Measurements from ENCODE around the gene TEAD1. TPM values are rescaled to one million over a fixed set of nuclear protein-coding genes. Genes with fewer than 3 reads are reported as not detected.

TEAD1 gene
- total RNA-seq, 1 experiment from 2014 or later = not detected

DNA sequence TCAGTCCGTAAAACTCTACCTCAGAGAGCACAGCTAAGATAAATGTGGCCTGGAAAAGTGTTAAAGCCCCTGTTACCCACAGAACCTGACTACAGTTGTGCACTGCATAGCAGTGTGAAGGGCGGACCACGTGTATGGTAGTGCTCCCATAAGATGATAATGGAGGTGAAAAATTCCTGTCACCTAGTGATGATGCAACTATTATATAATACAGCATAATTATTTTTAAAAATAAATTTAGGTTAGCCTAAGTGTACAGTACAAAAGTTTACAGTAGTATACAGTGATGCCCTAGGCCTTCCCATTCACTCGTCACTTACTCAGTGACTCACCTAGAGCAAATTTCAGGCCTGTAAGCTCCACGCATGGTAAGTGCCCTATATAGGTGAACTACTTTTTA is 258.3 kb downstream of the TEAD1 start:
- Histone ChIP-seq H3K36me3 (ENCODE audit: insufficient read depth, low read length) (no peaks in the 10 kb centered on the region), H3K27ac (ENCODE audit: low read length) (no peak overlapping the region), H3K4me1 (ENCODE audit: low read length) (no peaks in the 10 kb centered on the region), H3K4me2 (ENCODE audit: low read depth, low read length, poor library complexity, severe bottlenecking) (no peak overlapping the region), H3K9ac (ENCODE audit: low read length) (no peak overlapping the region), H3K79me2 (ENCODE audit: low read length) (no peaks in the 10 kb centered on the region), H3K27me3 (ENCODE audit: low read length) (no peaks in the 10 kb centered on the region), H4K20me1 (ENCODE audit: insufficient read depth, low read depth, low read length) (no peaks in the 10 kb centered on the region), H3K9me3 (ENCODE audit: low read length) (no peaks in the 10 kb centered on the region), H2AFZ (ENCODE audit: low read length) (no peak overlapping the region), H3K9me2 (replicated peaks; ENCODE audit: insufficient read depth, low read length) (no peaks in the 10 kb centered on the region), H3K4me3 (ENCODE audit: low read length) (no peak overlapping the region)
- no peak for DNase-seq

DNA sequence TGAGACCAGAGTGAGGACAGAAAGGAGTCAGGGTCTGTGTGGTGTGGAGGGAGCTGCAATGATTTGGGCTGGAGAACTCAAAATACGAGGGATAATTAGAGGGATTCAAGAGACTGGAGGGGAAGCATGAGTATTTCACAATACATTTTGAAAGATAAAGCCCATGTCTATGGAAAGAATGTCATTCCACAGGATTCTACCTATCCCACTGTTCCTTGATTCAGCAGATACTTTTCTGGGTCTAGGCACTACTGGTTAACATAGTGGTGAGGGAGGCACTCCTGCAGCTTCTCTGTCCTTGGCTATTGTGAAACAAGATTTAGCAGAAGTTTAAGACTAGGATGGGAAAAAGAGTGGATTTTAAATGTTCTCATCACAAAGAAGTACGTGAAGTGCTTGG is 262.0 kb downstream of the TEAD1 start:
- Histone ChIP-seq H3K36me3 (ENCODE audit: insufficient read depth, low read length) (no peaks in the 10 kb centered on the region), H3K4me1 (ENCODE audit: low read length) (no peaks in the 10 kb centered on the region), H3K9me2 (replicated peaks; ENCODE audit: insufficient read depth, low read length) (no peaks in the 10 kb centered on the region), H3K27ac (ENCODE audit: low read length) (no peak overlapping the region), H3K4me2 (ENCODE audit: low read depth, low read length, poor library complexity, severe bottlenecking) (no peak overlapping the region), H2AFZ (ENCODE audit: low read length) (no peak overlapping the region), H4K20me1 (ENCODE audit: insufficient read depth, low read depth, low read length) (no peaks in the 10 kb centered on the region), H3K27me3 (ENCODE audit: low read length) (no peaks in the 10 kb centered on the region), H3K9me3 (ENCODE audit: low read length) (no peaks in the 10 kb centered on the region), H3K9ac (ENCODE audit: low read length) (no peak overlapping the region), H3K4me3 (ENCODE audit: low read length) (no peak overlapping the region), H3K79me2 (ENCODE audit: low read length) (no peaks in the 10 kb centered on the region)
- no peak for DNase-seq

DNA sequence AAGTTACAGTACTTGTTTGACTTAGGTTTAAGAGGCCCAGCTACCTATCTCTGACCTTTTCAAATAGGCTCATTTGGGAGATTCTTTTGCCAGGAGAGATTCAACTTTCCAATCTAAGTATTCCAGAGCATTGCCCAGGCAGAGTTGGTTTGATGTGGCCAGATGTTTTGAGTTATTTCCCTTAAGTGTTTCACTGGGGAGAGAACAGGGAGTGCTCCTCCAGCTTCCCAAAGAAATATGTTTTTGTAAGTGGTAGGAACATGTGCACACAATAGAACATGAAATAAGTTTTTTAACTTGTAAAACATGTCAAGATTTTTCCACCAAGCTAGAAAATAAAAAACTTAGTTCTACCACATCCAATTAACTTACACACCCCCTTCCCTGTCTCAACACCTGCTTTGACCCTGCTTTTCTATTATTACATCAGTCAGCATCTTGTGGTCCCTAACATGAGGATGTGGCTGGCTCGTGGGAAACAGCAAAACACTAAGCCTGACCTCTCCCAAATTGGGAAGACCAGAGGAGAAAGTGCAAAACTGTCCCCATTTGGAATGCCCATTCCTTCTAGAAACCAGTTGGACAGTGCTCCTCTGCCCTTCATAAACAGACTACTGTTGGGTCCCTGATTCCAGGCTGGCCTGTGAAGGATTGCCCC is 264.5 kb downstream of the TEAD1 start:
- no peak for DNase-seq
- no peaks in the 10 kb centered on the region for H3K9me2 ChIP-seq (replicated peaks; ENCODE audit: insufficient read depth, low read length)
- H2AFZ ChIP-seq (ENCODE audit: low read length) = no peak overlapping the region
- H3K27ac ChIP-seq (ENCODE audit: low read length) = no peak overlapping the region
- no peaks in the 10 kb centered on the region for H3K79me2 ChIP-seq (ENCODE audit: low read length)
- H3K9ac ChIP-seq (ENCODE audit: low read length) = no peak overlapping the region
- no peaks in the 10 kb centered on the region for H3K36me3 ChIP-seq (ENCODE audit: insufficient read depth, low read length)
- H4K20me1 ChIP-seq (ENCODE audit: insufficient read depth, low read depth, low read length) = no peaks in the 10 kb centered on the region
- H3K9me3 ChIP-seq (ENCODE audit: low read length) = no peaks in the 10 kb centered on the region
- no peak overlapping the region for H3K4me3 ChIP-seq (ENCODE audit: low read length)
- H3K27me3 ChIP-seq (ENCODE audit: low read length) = no peaks in the 10 kb centered on the region
- no peaks in the 10 kb centered on the region for H3K4me1 ChIP-seq (ENCODE audit: low read length)
- no peak overlapping the region for H3K4me2 ChIP-seq (ENCODE audit: low read depth, low read length, poor library complexity, severe bottlenecking)

DNA sequence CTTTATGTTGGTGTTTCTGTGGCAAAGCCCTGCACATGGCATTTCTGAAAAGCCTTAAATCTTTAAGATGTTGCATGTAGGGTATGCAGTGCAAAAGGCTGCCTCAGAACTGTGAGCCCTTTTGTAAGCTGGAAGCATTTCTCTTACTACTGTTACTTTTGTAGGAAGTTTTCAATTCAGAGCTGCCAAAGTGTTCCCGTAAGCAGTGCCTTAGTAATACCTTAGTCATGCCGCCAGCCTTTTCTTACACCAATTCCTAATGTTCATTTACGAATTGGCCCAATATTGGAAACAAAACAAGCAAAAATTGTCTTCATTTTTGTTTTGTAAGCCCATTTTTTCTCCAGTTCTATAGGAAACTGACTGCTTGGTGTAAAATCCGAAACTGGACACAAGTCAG is 267.4 kb downstream of the TEAD1 start:
- H4K20me1 ChIP-seq (ENCODE audit: insufficient read depth, low read depth, low read length) = no peaks in the 10 kb centered on the region
- H2AFZ ChIP-seq (ENCODE audit: low read length) = no peak overlapping the region
- H3K27me3 ChIP-seq (ENCODE audit: low read length) = no peaks in the 10 kb centered on the region

DNA sequence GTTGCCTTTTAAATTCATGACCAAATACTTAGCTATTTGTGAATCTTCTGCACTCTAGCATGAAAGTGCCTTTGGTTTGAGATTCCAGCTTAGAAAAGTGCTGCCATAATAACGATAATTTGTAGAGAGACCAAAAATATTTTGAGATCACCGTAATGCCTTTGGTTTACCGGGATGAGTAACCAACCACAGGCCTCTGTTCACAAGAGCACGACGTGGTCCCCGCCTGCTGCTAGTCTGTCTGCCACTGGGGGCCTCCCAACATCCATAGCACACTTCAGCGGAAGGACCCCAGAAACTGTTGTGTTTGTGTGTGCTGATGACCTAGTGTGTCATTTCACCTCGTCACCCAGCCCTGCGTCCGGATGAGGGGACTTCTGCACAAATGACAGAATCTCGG is 267.9 kb downstream of the TEAD1 start:
- H3K4me3 ChIP-seq (ENCODE audit: low read length) = no peak overlapping the region
- no peaks in the 10 kb centered on the region for H3K79me2 ChIP-seq (ENCODE audit: low read length)
- no peak overlapping the region for H2AFZ ChIP-seq (ENCODE audit: low read length)

More for the DNA sequence above, 267.4 kb downstream of the TEAD1 start:
- Histone ChIP-seq H3K9me3 (ENCODE audit: low read length) (no peaks in the 10 kb centered on the region), H3K79me2 (ENCODE audit: low read length) (no peaks in the 10 kb centered on the region), H3K9me2 (replicated peaks; ENCODE audit: insufficient read depth, low read length) (no peaks in the 10 kb centered on the region), H3K4me3 (ENCODE audit: low read length) (no peak overlapping the region), H3K36me3 (ENCODE audit: insufficient read depth, low read length) (no peaks in the 10 kb centered on the region), H3K27ac (ENCODE audit: low read length) (no peak overlapping the region), H3K4me1 (ENCODE audit: low read length) (no peaks in the 10 kb centered on the region), H3K4me2 (ENCODE audit: low read depth, low read length, poor library complexity, severe bottlenecking) (no peak overlapping the region), H3K9ac (ENCODE audit: low read length) (no peak overlapping the region)
- no peak for DNase-seq

DNA sequence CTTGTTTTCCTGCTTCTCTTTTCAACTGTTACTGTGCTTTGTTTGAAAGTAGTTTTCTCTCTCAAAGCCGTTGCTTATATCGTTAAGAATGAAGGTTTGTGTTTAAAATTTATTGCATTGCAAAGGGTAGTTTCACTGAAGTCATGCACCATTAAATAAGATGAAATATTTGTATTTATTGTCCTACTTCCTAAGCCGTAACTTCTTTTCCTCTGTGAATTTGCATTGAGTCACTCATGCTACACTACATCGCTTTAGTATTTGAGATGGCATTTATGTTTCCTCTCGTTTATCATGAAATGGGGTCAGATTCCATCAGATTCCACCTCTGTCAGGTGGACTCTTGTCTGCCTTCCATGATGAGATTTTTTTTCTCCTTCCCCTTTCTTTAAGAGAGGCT is 269.1 kb downstream of the TEAD1 start:
- H2AFZ ChIP-seq (ENCODE audit: low read length) = no peak overlapping the region
- no peaks in the 10 kb centered on the region for H3K79me2 ChIP-seq (ENCODE audit: low read length)
- H3K9ac ChIP-seq (ENCODE audit: low read length) = no peak overlapping the region
- no peak overlapping the region for H3K4me2 ChIP-seq (ENCODE audit: low read depth, low read length, poor library complexity, severe bottlenecking)
- no peaks in the 10 kb centered on the region for H3K36me3 ChIP-seq (ENCODE audit: insufficient read depth, low read length)
- no peaks in the 10 kb centered on the region for H3K4me1 ChIP-seq (ENCODE audit: low read length)
- H4K20me1 ChIP-seq (ENCODE audit: insufficient read depth, low read depth, low read length) = no peaks in the 10 kb centered on the region
- H3K27me3 ChIP-seq (ENCODE audit: low read length) = no peaks in the 10 kb centered on the region
- H3K27ac ChIP-seq (ENCODE audit: low read length) = no peak overlapping the region
- DNase-seq = no peak
- H3K9me3 ChIP-seq (ENCODE audit: low read length) = no peaks in the 10 kb centered on the region
- no peaks in the 10 kb centered on the region for H3K9me2 ChIP-seq (replicated peaks; ENCODE audit: insufficient read depth, low read length)
- no peak overlapping the region for H3K4me3 ChIP-seq (ENCODE audit: low read length)

More for the DNA sequence above, 267.9 kb downstream of the TEAD1 start:
- no peaks in the 10 kb centered on the region for H3K9me2 ChIP-seq (replicated peaks; ENCODE audit: insufficient read depth, low read length)
- H4K20me1 ChIP-seq (ENCODE audit: insufficient read depth, low read depth, low read length) = no peaks in the 10 kb centered on the region
- DNase-seq = no peak
- no peak overlapping the region for H3K4me2 ChIP-seq (ENCODE audit: low read depth, low read length, poor library complexity, severe bottlenecking)
- H3K27me3 ChIP-seq (ENCODE audit: low read length) = no peaks in the 10 kb centered on the region
- H3K9me3 ChIP-seq (ENCODE audit: low read length) = no peaks in the 10 kb centered on the region
- no peaks in the 10 kb centered on the region for H3K4me1 ChIP-seq (ENCODE audit: low read length)
- no peak overlapping the region for H3K27ac ChIP-seq (ENCODE audit: low read length)
- H3K9ac ChIP-seq (ENCODE audit: low read length) = no peak overlapping the region
- no peaks in the 10 kb centered on the region for H3K36me3 ChIP-seq (ENCODE audit: insufficient read depth, low read length)

DNA sequence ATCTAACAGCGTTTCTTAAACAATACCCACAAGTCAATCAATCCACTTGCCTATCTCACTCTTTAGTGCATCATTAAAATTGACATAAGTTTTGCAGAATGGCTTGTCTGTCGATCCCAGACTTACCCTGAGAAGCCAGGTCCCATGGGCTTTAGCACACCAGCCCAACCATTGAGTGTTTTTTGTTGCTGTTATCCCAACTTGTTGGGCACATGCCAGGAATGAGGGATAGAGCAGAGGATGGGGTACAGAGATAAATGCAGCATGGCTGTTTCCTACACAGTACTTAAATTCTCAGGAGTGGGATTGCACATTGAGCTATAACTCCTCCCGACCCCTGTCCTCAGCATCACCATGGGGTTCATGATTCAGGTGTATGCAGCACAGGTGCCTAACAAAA is 270.7 kb downstream of the TEAD1 start:
- Histone ChIP-seq H3K27me3 (ENCODE audit: low read length) (no peaks in the 10 kb centered on the region), H3K9ac (ENCODE audit: low read length) (no peak overlapping the region), H3K4me2 (ENCODE audit: low read depth, low read length, poor library complexity, severe bottlenecking) (no peak overlapping the region), H3K9me3 (ENCODE audit: low read length) (no peaks in the 10 kb centered on the region), H3K27ac (ENCODE audit: low read length) (no peak overlapping the region), H3K9me2 (replicated peaks; ENCODE audit: insufficient read depth, low read length) (no peaks in the 10 kb centered on the region), H3K4me3 (ENCODE audit: low read length) (no peak overlapping the region), H2AFZ (ENCODE audit: low read length) (no peak overlapping the region), H3K79me2 (ENCODE audit: low read length) (no peaks in the 10 kb centered on the region), H3K36me3 (ENCODE audit: insufficient read depth, low read length) (no peaks in the 10 kb centered on the region), H4K20me1 (ENCODE audit: insufficient read depth, low read depth, low read length) (no peaks in the 10 kb centered on the region), H3K4me1 (ENCODE audit: low read length) (no peaks in the 10 kb centered on the region)
- DNase-seq = no peak

DNA sequence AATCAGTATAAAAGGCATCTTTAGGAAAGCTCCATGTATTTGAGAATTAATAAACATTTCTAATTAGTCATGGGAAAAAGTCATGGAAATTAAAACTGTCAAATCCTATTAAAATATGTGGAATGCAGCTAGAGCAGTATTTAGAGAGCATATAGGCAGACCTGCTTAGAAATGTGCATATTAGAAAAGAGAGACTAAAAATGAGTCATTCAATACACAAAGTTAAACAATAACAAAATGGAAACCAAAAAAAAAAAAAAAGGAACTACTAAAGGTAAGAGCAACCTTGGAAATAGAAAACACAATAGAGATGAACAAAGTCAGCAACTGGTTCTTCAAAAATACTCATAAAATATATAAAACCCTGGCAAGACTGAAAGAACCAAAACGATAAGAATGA is 275.2 kb downstream of the TEAD1 start:
- no peaks in the 10 kb centered on the region for H4K20me1 ChIP-seq (ENCODE audit: insufficient read depth, low read depth, low read length)
- H3K9me3 ChIP-seq (ENCODE audit: low read length) = no peaks in the 10 kb centered on the region
- H3K27me3 ChIP-seq (ENCODE audit: low read length) = no peaks in the 10 kb centered on the region
- H3K79me2 ChIP-seq (ENCODE audit: low read length) = no peaks in the 10 kb centered on the region
- H3K4me2 ChIP-seq (ENCODE audit: low read depth, low read length, poor library complexity, severe bottlenecking) = no peak overlapping the region
- no peaks in the 10 kb centered on the region for H3K9me2 ChIP-seq (replicated peaks; ENCODE audit: insufficient read depth, low read length)
- no peak overlapping the region for H3K9ac ChIP-seq (ENCODE audit: low read length)
- no peak for DNase-seq
- no peak overlapping the region for H2AFZ ChIP-seq (ENCODE audit: low read length)
- H3K4me1 ChIP-seq (ENCODE audit: low read length) = no peaks in the 10 kb centered on the region
- no peaks in the 10 kb centered on the region for H3K36me3 ChIP-seq (ENCODE audit: insufficient read depth, low read length)
- H3K27ac ChIP-seq (ENCODE audit: low read length) = no peak overlapping the region
- H3K4me3 ChIP-seq (ENCODE audit: low read length) = no peak overlapping the region

DNA sequence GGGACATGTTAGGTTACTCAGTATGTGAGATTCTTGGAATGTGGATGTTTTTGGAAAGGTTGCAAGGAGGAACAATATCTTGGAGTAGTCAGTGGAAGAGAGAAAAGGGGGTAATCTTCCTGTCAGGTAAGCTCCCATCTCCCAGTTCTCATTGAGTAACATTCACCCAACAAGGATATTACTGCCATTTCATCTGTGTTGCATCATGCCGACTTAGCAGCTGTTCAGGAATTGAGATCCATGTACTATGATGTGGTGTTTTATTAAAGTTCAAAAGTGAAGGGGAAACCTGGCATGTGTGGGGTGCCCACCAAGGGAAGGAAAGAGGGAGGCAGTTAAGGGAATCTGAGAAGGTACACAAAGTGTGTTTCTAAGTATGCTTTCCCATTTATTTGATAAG is 276.4 kb downstream of the TEAD1 start:
- Histone ChIP-seq H3K79me2 (ENCODE audit: low read length) (no peaks in the 10 kb centered on the region), H3K9me2 (replicated peaks; ENCODE audit: insufficient read depth, low read length) (no peaks in the 10 kb centered on the region), H4K20me1 (ENCODE audit: insufficient read depth, low read depth, low read length) (no peaks in the 10 kb centered on the region), H3K9me3 (ENCODE audit: low read length) (no peaks in the 10 kb centered on the region), H3K9ac (ENCODE audit: low read length) (no peak overlapping the region), H3K36me3 (ENCODE audit: insufficient read depth, low read length) (no peaks in the 10 kb centered on the region), H3K27ac (ENCODE audit: low read length) (no peak overlapping the region), H3K4me1 (ENCODE audit: low read length) (no peaks in the 10 kb centered on the region), H3K27me3 (ENCODE audit: low read length) (no peaks in the 10 kb centered on the region), H3K4me2 (ENCODE audit: low read depth, low read length, poor library complexity, severe bottlenecking) (no peak overlapping the region), H3K4me3 (ENCODE audit: low read length) (no peak overlapping the region), H2AFZ (ENCODE audit: low read length) (no peak overlapping the region)
- DNase-seq = no peak

All from Karpas-422 (cell line).